GM18517 (cell line): ENCODE results near the gene FOXJ2.
"Not testable (repeated sequence)": the region's sequence is repeated elsewhere in the genome, so short reads cannot be mapped to it uniquely, and the experiment has no call there.

ENCODE experiments used
- ATAC-seq: cut with Tn5 transposase; IDR thresholded peaks from one replicate; pipeline ENCODE4 v1.9.1; 2021; ENCODE audit warnings: mild to moderate bottlenecking, moderate library complexity; ENCODE audit not compliant: unreplicated experiment

The FOXJ2 gene

GRCh38 chr12:8032242-8033152 lies at the start of gene FOXJ2:
FOXJ2 (plus strand) TSS chr12:8032716; CDS start chr12:8039833, 7,117 bp downstream.
- ATAC-seq, result peak; percentile 69

- ATAC-seq, result not testable (repeated sequence)
Observed at GRCh38 chr12:7983019-7983418, 49.5 kb upstream of the FOXJ2 start.

GRCh38 chr12:7983460-7983859 lies 49.1 kb upstream of the FOXJ2 start:
- not testable (repeated sequence) for ATAC-seq

- ATAC-seq, result no peak
Observed at GRCh38 chr12:7984900-7985299, 47.6 kb upstream of the FOXJ2 start.

- ATAC-seq, result no peak
Observed at GRCh38 chr12:7985802-7986418, 46.6 kb upstream of the FOXJ2 start.

DNA sequence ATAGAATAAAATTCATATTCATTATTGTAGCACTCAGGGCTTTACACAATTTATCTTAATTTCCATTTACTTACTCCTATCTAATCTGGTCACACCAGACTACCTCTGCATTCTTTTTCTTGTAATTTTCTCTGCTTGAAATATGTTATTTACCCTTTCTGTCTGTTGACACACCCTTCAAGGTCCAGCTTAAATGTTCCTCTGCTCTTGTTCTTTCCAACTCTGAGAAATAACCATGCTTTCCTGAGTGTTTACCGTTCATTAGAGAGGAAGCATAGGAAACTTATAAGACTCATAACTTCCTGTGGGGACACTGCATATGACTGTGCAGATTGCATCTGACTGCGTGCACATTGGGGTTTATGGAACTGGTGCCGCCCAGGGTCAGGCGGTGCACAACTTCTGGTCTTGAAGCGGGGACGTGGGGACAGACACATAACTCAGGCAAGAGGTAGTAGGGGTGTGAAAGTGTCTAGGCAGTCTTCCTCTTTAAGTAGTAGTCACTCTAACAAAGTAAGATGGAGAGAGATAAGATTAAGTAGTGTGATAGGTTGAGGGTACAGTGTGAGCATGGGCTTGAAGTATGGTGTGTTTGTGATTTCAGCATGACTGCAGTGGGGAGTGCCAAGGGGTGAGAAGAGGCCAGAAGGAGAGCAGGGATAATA lies 42.6 kb upstream of the FOXJ2 start:
- ATAC-seq, result no peak

DNA sequence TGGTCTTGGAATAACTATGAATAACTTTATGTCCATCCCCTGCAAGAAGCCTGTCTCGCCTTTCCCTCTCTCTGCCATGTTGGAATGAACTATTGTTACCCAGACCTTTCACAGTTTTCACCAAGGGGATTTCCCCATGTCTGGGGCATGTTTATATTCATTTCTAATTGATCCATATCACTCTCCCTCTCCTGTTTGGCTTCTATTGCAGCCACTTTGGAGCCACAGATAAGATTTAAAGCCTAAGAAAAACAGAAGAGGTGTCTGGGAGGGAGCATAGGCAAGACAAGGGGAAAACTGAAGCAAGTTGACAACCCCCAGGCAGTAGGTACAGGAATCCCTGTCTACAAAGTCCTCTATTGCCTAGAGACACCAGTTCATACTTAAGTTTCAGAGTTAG lies 41.0 kb upstream of the FOXJ2 start:
- no peak for ATAC-seq

DNA sequence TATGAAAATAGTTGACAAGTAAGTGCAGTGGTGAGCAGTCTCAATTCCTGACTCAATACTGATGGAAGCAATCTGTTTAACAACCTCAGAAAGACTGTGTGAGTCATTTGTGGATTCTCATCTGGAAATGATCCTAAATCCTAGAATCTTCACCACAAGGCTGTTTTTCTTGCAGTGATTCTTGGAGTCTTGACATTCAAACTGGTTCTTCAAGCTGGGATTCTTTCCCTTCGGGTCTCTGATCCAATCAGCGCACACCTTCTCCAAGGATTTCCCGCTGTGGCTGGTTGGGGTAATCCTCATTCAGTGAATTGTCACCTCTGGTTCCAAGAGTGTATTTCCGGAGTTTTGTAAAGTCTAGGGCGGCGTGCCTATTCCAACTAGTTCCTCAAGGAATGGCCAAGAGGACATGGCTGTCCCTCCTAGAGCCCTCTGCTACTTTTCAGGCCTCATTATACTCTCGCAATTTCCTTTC lies 37.7 kb upstream of the FOXJ2 start:
- no peak for ATAC-seq

GRCh38 chr12:7995266-7995963 lies 37.1 kb upstream of the FOXJ2 start:
- ATAC-seq, result peak; percentile 98

- not testable (repeated sequence) for ATAC-seq
Observed at GRCh38 chr12:8000827-8001226, 31.7 kb upstream of the FOXJ2 start.

GRCh38 chr12:8001496-8001895 lies 31.0 kb upstream of the FOXJ2 start:
- ATAC-seq, result not testable (repeated sequence)

DNA sequence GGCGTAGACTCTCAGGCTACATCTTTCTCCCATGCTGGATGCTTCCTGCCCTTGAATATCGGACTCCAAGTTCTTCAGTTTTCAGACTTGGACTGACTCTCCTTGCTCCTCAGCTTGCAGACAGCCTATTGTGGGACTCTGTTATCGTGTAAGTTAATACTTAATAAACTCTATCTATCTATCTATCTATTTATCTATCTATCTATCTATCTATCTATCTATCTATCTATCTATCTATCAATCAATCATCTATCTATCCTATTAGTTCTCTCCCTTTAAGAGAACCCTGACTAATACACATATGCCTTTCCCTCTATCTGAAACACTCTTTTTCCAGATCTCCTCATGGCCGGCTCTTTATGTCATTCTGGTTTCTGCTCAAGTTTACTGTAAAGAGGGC lies 27.6 kb upstream of the FOXJ2 start:
- not testable (repeated sequence) for ATAC-seq

GRCh38 chr12:8011331-8011730 lies 21.2 kb upstream of the FOXJ2 start:
- no peak for ATAC-seq

DNA sequence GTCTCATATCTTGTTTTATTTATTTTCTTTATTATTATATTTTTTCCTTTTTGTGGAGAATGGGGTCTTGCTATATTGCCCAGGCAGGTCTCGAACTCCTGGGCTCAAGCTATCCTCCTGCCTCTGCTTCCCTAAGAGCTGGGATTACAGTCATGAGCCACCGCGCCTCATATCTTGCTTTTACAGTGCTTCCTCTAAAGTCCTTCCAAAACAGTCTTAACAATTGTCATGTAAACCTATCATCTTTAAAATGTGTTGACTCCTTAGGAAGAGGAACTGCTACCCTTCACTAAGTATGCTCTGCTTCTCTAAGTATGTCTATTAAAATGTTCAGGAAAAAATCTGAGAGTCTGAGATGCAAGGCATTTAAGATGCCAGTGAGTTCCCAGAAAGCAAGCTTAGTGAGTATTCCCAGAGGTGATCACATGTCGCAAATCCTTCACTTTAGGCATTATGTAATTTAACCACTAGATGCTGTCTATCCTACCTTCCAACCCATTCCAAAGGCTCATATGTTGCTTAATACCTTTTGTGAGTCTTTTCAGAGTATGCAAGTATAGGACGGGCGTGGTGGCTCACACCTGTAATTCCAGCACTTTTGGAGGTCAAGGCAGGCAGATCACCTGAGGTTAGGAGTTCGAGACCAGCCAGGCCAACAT lies 19.7 kb upstream of the FOXJ2 start:
- no peak for ATAC-seq

GRCh38 chr12:8014836-8015235 lies 17.7 kb upstream of the FOXJ2 start:
- no peak for ATAC-seq

- not testable (repeated sequence) for ATAC-seq
Observed at GRCh38 chr12:8018213-8018612, 14.3 kb upstream of the FOXJ2 start.

DNA sequence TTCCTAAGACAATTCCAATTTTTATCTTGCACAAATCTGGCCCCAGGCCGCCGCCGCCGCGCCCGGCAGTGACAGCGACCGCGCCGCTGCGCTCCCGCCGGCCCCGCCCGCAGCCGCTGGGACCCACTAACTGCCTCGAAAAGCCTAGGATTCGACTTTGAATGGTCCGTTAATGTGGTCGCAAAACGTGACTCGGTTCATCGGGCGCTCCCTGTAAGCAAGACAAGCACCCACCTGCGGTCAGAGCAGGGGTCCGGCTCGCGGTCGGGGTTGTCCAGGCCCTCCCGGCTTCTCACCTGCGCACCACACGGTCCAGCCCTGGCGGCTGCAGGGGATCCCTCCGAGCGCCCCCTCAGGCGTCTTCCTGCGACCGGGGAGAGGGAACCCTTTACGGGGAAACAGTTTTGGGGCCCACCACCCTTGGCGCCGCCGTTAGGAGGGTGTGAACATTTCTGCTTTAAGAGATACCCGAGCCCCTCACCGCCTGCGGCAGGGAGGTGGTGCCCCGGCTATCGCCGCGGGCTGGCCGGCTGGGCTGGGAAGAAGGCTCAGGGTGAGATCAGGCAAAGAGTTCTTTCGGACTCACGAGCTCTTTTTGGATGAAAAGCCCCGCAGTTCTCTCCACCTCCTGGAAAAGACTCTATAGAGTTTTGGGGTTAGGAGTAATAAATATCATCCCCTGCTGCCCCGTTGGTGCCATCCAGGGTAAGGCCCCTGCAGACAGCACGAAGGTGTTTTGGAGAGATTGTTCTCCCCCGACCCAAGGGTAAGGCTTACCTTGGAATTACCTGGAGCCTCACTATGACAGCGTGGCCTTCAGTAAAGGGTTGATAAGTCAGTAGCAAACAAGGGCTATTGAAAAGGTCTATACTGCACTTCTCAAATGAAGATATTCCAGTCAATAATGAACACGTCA lies 13.6 kb upstream of the FOXJ2 start:
- no peak for ATAC-seq

GRCh38 chr12:8026291-8026900 lies 6.1 kb upstream of the FOXJ2 start:
- ATAC-seq, result peak; percentile 96

DNA sequence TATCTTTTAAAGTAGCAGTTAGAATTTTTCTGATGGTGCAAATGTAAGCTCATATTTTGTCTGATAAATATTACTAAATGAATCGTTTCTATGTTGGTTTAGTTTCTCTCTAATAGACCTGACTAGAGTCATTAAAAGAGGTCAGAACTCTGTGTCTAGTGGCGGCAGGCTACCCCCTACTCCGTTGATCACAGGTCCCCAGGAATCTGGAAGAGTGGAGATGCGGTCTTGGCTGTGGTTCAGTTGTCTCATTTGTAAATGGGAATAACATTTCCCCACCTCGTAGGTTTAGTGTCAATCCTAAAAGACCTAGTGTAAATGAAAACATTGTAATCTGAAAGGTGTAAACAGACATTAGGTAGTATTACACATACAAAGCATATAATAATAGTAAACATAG lies 4.7 kb upstream of the FOXJ2 start:
- no peak for ATAC-seq
